IPS-18a (cell line): Measurements from ENCODE around the gene SVIL.

Experiments
- H3K27ac ChIP-seq: one replicate; pipeline ENCODE4 v1.5.1; 2013; ENCODE audit warnings: low read length
- H3K27me3 ChIP-seq: one replicate; pipeline ENCODE4 v1.6.1; 2013; ENCODE audit warnings: mild to moderate bottlenecking, low read length; ENCODE audit not compliant: control insufficient read depth, insufficient read depth
- H3K36me3 ChIP-seq: one replicate; pipeline ENCODE4 v1.6.1; 2013; ENCODE audit warnings: low read depth, low read length; ENCODE audit not compliant: control insufficient read depth
- H3K4me1 ChIP-seq: one replicate; pipeline ENCODE4 v1.6.1; 2013; ENCODE audit warnings: low read depth, low read length; ENCODE audit not compliant: control insufficient read depth
- H3K4me3 ChIP-seq: one replicate; pipeline ENCODE4 v1.5.1; 2013; ENCODE audit warnings: low read length
- H3K9ac ChIP-seq: one replicate; pipeline ENCODE4 v1.6.1; 2013; ENCODE audit warnings: mild to moderate bottlenecking, low read length, moderate library complexity
- H3K9me3 ChIP-seq: one replicate; pipeline ENCODE4 v1.6.1; 2013; ENCODE audit warnings: low read depth, low read length; ENCODE audit not compliant: control insufficient read depth

Gene SVIL

GRCh38 chr10:29408847-29409240 lies 225.9 kb downstream of the SVIL start:
- no peaks in the 10 kb centered on the region for H3K27me3 ChIP-seq
- no peaks in the 10 kb centered on the region for H3K4me1 ChIP-seq
- H3K4me3 ChIP-seq, result no peak overlapping the region
- H3K9ac ChIP-seq, result no peak overlapping the region
- H3K9me3 ChIP-seq, result peaks cover 14% of the 10 kb centered on the region
- H3K36me3 ChIP-seq, result no peaks in the 10 kb centered on the region
- H3K27ac ChIP-seq, result no peak overlapping the region
